HG03457 (cell line): ENCODE measurements around the gene KRT72.
"Not testable (repeated sequence)": the region's sequence is repeated elsewhere in the genome, so short reads cannot be mapped to it uniquely, and the experiment has no call there.

Experiments
- ATAC-seq: cut with Tn5 transposase; IDR thresholded peaks from one replicate; pipeline ENCODE4 v1.9.1; 2021; ENCODE audit warnings: moderate number of reproducible peaks; ENCODE audit not compliant: unreplicated experiment

The KRT72 gene

GRCh38 chr12:52608826-52609630 is 7.8 kb upstream of the KRT72 start:
- ATAC-seq: no peak

- ATAC-seq: no peak
Observed at GRCh38 chr12:52608161-52608560, 6.9 kb upstream of the KRT72 start.

- no peak for ATAC-seq
Observed at GRCh38 chr12:52607314-52607713, 6.1 kb upstream of the KRT72 start.

- no peak for ATAC-seq
Observed at GRCh38 chr12:52606581-52607218, 5.4 kb upstream of the KRT72 start.

GRCh38 chr12:52606096-52606495 is 4.8 kb upstream of the KRT72 start:
- ATAC-seq: no peak

GRCh38 chr12:52605542-52605941 is 4.3 kb upstream of the KRT72 start:
- no peak for ATAC-seq

- ATAC-seq: no peak
Observed at GRCh38 chr12:52604859-52605258, 3.6 kb upstream of the KRT72 start.

- ATAC-seq: no peak
Observed at GRCh38 chr12:52603314-52603713, 2.1 kb upstream of the KRT72 start.

GRCh38 chr12:52602552-52602951 is 1.3 kb upstream of the KRT72 start:
- ATAC-seq: no peak

- no peak for ATAC-seq
Observed at GRCh38 chr12:52601671-52602070, 408 bp upstream of the KRT72 start.

GRCh38 chr12:52600475-52600874 is 788 bp downstream of the KRT72 start:
- ATAC-seq: no peak

- ATAC-seq: no peak
Observed at GRCh38 chr12:52600071-52600470, 1.2 kb downstream of the KRT72 start.

GRCh38 chr12:52598966-52599365 is 2.3 kb downstream of the KRT72 start:
- no peak for ATAC-seq

- ATAC-seq: not testable (repeated sequence)
Observed at GRCh38 chr12:52594237-52594636, 7.0 kb downstream of the KRT72 start.

- no peak for ATAC-seq
Observed at GRCh38 chr12:52591521-52591920, 9.7 kb downstream of the KRT72 start.

- ATAC-seq: no peak
Observed at GRCh38 chr12:52590021-52590420, 11.2 kb downstream of the KRT72 start.

- no peak for ATAC-seq
Observed at GRCh38 chr12:52587563-52587962, 13.7 kb downstream of the KRT72 start.

GRCh38 chr12:52585946-52586345 is 15.3 kb downstream of the KRT72 start:
- ATAC-seq: no peak

- no peak for ATAC-seq
Observed at GRCh38 chr12:52585066-52585465, 16.2 kb downstream of the KRT72 start.

- ATAC-seq: no peak
Observed at GRCh38 chr12:52584156-52584682, 17.0 kb downstream of the KRT72 start.

- ATAC-seq: no peak
Observed at GRCh38 chr12:52582971-52583456, 18.2 kb downstream of the KRT72 start.

GRCh38 chr12:52582486-52582885 is 18.8 kb downstream of the KRT72 start:
- no peak for ATAC-seq
